Mesodermal cell (in vitro differentiated cells): ENCODE data around the gene MLIP.
"Not testable (repeated sequence)": the region's sequence is repeated elsewhere in the genome, so short reads cannot be mapped to it uniquely, and the experiment has no call there.

Source experiments
- H3K27ac ChIP-seq: 2 replicates; pipeline ENCODE4 v1.7.0; 2013; ENCODE audit warnings: mild to moderate bottlenecking, low read depth, low read length, moderate library complexity; ENCODE audit not compliant: severe bottlenecking
- H3K36me3 ChIP-seq: 2 replicates; pipeline ENCODE4 v1.7.1; 2013; ENCODE audit warnings: mild to moderate bottlenecking, low read length, moderate library complexity; ENCODE audit not compliant: control insufficient read depth, insufficient read depth
- H3K4me1 ChIP-seq: one replicate; pipeline ENCODE4 v1.7.1; 2013; ENCODE audit warnings: mild to moderate bottlenecking, low read length; ENCODE audit not compliant: insufficient read depth, control insufficient read depth, poor library complexity, severe bottlenecking
- H3K4me3 ChIP-seq: 2 replicates; pipeline ENCODE4 v1.7.0; 2013; ENCODE audit warnings: low read length, control low read depth, mild to moderate bottlenecking; ENCODE audit not compliant: insufficient read depth, poor library complexity, severe bottlenecking; ENCODE audit errors: extremely low read depth
- H3K9me3 ChIP-seq: 2 replicates; pipeline ENCODE4 v1.7.1; 2013; ENCODE audit warnings: mild to moderate bottlenecking, low read length, moderate library complexity; ENCODE audit not compliant: control insufficient read depth
- WGBS, 2 experiments: methylation state at CpG; one replicate each; pipeline ENCODE4 v1.1.5; 2013; ENCODE audit warnings: missing lambda C conversion rate in 2 of 2; ENCODE audit not compliant: insufficient coverage in 2 of 2; 5-methylcytosine and 5-hydroxymethylcytosine counted together

Gene MLIP

GRCh38 chr6:54248994-54249393 lies 137.8 kb downstream of the MLIP start:
- H3K27ac ChIP-seq: no peak overlapping the region
- 100% methylated on average over 1 of the region's 1 CpG; no CpG with 5 or more reads in 1 of the 2 experiments for WGBS, 2 experiments
- no peaks in the 10 kb centered on the region for H3K4me1 ChIP-seq
- H3K4me3 ChIP-seq: no peak overlapping the region
- H3K36me3 ChIP-seq: no peaks in the 10 kb centered on the region
- no peaks in the 10 kb centered on the region for H3K9me3 ChIP-seq

GRCh38 chr6:54249812-54250211 lies 138.6 kb downstream of the MLIP start:
- WGBS, 2 experiments: no CpG with 5 or more reads among the region's 2 CpGs
- not testable (repeated sequence) for H3K4me3 ChIP-seq, H3K27ac ChIP-seq, H3K9me3 ChIP-seq, H3K4me1 ChIP-seq, H3K36me3 ChIP-seq

- H3K4me3 ChIP-seq: no peak overlapping the region
- no peaks in the 10 kb centered on the region for H3K4me1 ChIP-seq
- WGBS, 2 experiments: no CpG with 5 or more reads among the region's 1 CpG
- no peaks in the 10 kb centered on the region for H3K9me3 ChIP-seq
- no peak overlapping the region for H3K27ac ChIP-seq
- no peaks in the 10 kb centered on the region for H3K36me3 ChIP-seq
Observed at GRCh38 chr6:54252496-54252895, 141.3 kb downstream of the MLIP start.

- no peaks in the 10 kb centered on the region for H3K9me3 ChIP-seq
- H3K27ac ChIP-seq: no peak overlapping the region
- H3K4me3 ChIP-seq: no peak overlapping the region
- H3K36me3 ChIP-seq: no peaks in the 10 kb centered on the region
- no peaks in the 10 kb centered on the region for H3K4me1 ChIP-seq
- WGBS, 2 experiments: 100% methylated on average over 1 of the region's 4 CpGs
Observed at GRCh38 chr6:54252916-54253315, 141.7 kb downstream of the MLIP start.

- H3K36me3 ChIP-seq: no peaks in the 10 kb centered on the region
- no peaks in the 10 kb centered on the region for H3K9me3 ChIP-seq
- no peak overlapping the region for H3K4me3 ChIP-seq
- WGBS, 2 experiments: 95 to 100% methylated on average over 2 of the region's 2 CpGs
- H3K4me1 ChIP-seq: no peaks in the 10 kb centered on the region
- no peak overlapping the region for H3K27ac ChIP-seq
Observed at GRCh38 chr6:54254886-54255285, 143.6 kb downstream of the MLIP start.

- Histone ChIP-seq H3K36me3 (no peaks in the 10 kb centered on the region), H3K9me3 (no peaks in the 10 kb centered on the region), H3K4me1 (no peaks in the 10 kb centered on the region), H3K27ac (no peak overlapping the region), H3K4me3 (no peak overlapping the region)
Observed at GRCh38 chr6:54255886-54256285, 144.6 kb downstream of the MLIP start.

- H3K9me3 ChIP-seq: no peaks in the 10 kb centered on the region
- H3K4me1 ChIP-seq: no peaks in the 10 kb centered on the region
- H3K27ac ChIP-seq: no peak overlapping the region
- no peaks in the 10 kb centered on the region for H3K36me3 ChIP-seq
- H3K4me3 ChIP-seq: no peak overlapping the region
Observed at GRCh38 chr6:54260025-54260424, 148.8 kb downstream of the MLIP start.

- H3K9me3 ChIP-seq: no peaks in the 10 kb centered on the region
- no peak overlapping the region for H3K4me3 ChIP-seq
- no peaks in the 10 kb centered on the region for H3K4me1 ChIP-seq
- H3K27ac ChIP-seq: no peak overlapping the region
- no peaks in the 10 kb centered on the region for H3K36me3 ChIP-seq
- WGBS, 2 experiments: no CpG with 5 or more reads among the region's 1 CpG
Observed at GRCh38 chr6:54262499-54262898, 151.3 kb downstream of the MLIP start.

- no peaks in the 10 kb centered on the region for H3K9me3 ChIP-seq
- H3K4me3 ChIP-seq: no peak overlapping the region
- H3K36me3 ChIP-seq: no peaks in the 10 kb centered on the region
- 60% methylated on average over 1 of the region's 2 CpGs; no CpG with 5 or more reads in 1 of the 2 experiments for WGBS, 2 experiments
- H3K4me1 ChIP-seq: no peaks in the 10 kb centered on the region
- no peak overlapping the region for H3K27ac ChIP-seq
Observed at GRCh38 chr6:54262971-54263370, 151.7 kb downstream of the MLIP start.

- WGBS, 2 experiments: 86 to 97% methylated on average over 1 to 3 of the region's 4 CpGs
- H3K9me3 ChIP-seq: no peaks in the 10 kb centered on the region
- H3K4me3 ChIP-seq: no peak overlapping the region
- no peaks in the 10 kb centered on the region for H3K4me1 ChIP-seq
- no peaks in the 10 kb centered on the region for H3K36me3 ChIP-seq
- no peak overlapping the region for H3K27ac ChIP-seq
Observed at GRCh38 chr6:54264581-54265272, 153.5 kb downstream of the MLIP start.

- H3K4me3 ChIP-seq: no peak overlapping the region
- H3K9me3 ChIP-seq: no peaks in the 10 kb centered on the region
- H3K4me1 ChIP-seq: no peaks in the 10 kb centered on the region
- no peak overlapping the region for H3K27ac ChIP-seq
- WGBS, 2 experiments: 22 to 80% methylated on average over 1 to 3 of the region's 5 CpGs
- no peaks in the 10 kb centered on the region for H3K36me3 ChIP-seq
Observed at GRCh38 chr6:54266400-54266923, 155.2 kb downstream of the MLIP start.
